Measurements from ENCODE around the gene KLF18. TPM values are rescaled to one million over a fixed set of nuclear protein-coding genes. Genes with fewer than 3 reads are reported as not detected.
"Not testable (repeated sequence)": the region's sequence is repeated elsewhere in the genome, so short reads cannot be mapped to it uniquely, and the experiment has no call there.

Gene KLF18
- not detected for polyA plus RNA-seq (2013, experiment 1 of 2; ENCODE audit: insufficient read length)
- polyA plus RNA-seq (2013, experiment 2 of 2; ENCODE audit: insufficient read length): not detected

DNA sequence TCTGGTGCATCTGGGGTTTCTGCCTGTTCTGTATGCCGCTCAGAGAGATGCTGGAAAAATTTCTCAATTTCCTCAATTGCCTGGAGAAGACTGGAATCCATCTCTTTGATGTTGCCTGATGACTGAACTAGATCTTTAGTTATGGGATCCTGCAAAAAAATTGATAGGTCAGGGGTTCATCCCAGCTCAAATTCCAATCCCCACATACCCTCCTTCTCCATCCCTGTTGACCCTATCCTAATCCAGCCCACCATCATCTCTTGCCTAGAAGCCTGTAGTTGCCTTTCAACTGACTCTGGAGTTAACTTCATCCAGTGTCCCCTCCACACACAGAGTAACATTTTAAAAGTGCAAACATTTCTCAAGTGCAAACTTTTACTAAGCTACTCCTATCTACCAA, at the start of gene KLF18:
Gene KLF18 (minus strand): TSS at position 101 of the 400 bp plus-strand sequence. CDS start 0 bp downstream, at position 101.
- DNase-seq: no peak

- no peak for DNase-seq
Observed at GRCh38 chr1:44174630-44175029, 33.2 kb upstream of the KLF18 start.

DNA sequence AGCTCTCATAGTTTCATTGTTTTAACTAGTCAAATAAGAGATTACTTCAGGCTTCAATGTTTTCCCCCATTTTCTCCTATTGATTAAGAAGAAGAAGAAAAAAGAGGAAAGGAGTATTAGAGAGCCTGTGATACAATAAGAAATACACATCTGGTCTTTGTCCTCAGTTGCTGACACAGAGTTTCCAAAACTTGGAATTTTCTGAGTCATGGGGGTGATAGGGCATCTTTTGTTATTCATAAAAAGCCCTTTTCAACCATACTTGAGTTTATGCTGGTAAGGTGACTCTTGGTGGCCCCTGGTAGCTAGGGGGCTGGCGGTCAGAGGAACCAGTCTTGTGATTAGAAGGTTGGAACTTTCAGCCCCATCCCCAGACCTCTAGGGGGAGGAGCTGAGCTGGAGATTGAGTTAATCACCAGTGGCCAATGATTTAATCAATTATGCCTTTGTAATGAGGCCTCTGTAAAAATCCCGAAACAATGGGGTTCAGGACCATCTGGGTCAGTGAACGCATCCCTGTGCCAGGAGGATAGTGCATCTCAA, 28.9 kb upstream of the KLF18 start:
- DNase-seq: no peak

DNA sequence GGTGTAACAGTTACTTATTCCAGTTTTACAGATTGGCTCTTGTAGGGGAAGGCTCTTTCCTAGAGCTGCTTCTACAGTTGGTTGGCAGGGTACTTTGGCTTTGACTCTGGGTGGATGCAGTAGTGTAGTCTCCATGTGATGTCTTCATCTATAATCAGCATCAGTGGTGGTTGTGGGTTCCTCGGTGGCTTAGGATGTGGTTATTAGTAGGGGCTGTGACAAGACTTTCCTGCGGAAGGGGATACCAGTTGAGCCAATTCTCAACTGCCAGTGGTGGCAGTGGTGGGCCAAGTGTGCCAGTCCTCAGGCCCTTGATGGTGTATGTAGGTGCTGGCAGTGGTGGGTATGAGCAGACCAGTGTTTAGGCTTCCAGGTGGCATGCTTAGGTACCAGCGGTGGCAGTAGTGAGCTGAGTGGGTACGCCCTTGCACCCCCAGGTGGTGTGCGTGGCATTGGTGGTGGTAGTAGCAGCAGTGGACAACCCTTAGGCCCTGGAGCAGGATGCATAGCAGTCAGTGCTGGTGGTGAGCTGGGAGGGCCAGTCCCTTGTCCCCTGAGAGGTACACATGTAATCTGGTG, 27.2 kb upstream of the KLF18 start:
- DNase-seq: no peak

DNA sequence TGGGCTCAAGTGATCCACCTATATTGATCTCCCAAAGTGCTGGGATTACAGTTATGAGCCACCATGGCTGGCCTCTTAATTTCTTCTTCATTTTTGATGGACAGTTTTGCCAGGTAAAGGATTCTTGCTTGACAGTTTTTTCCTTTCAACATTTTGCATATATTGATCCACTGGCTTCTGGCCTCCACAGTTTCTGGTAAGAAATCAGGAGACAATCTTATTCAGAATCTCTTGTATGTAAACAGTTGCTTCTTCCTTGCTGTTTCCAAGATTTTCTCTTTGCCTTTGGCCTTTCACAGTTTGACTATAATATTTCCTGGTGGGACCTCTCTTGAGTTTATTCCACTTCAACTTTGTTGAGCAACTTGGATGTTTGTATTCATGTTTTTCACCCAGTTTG, 20.1 kb upstream of the KLF18 start:
- DNase-seq: no peak

GRCh38 chr1:44158871-44159270, 17.4 kb upstream of the KLF18 start:
- DNase-seq: no peak

GRCh38 chr1:44157903-44158302, 16.5 kb upstream of the KLF18 start:
- no peak for DNase-seq

GRCh38 chr1:44154049-44154448, 12.6 kb upstream of the KLF18 start:
- no peak for DNase-seq

- DNase-seq: no peak
Observed at GRCh38 chr1:44152692-44153091, 11.3 kb upstream of the KLF18 start.

GRCh38 chr1:44151808-44152207, 10.4 kb upstream of the KLF18 start:
- DNase-seq: no peak

DNA sequence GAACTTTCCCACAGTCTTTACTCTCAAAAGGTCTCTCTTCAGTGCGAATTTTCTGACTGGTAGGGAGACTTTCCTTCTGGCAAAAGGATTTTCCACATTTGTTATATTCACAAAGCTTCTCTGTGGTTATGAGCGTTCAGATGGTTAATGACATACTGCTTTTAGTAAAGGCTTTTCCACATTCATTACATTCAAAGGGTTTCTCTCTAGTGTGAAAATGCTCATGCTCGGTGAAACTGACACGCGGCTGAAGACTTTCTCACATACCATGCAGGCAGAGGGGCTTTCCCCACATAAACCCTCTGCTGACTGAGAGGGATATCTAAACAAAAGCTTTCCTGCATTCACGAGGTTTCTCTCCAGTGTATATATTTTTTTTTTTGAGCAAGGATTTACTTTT, 9.9 kb upstream of the KLF18 start:
- no peak for DNase-seq

DNA sequence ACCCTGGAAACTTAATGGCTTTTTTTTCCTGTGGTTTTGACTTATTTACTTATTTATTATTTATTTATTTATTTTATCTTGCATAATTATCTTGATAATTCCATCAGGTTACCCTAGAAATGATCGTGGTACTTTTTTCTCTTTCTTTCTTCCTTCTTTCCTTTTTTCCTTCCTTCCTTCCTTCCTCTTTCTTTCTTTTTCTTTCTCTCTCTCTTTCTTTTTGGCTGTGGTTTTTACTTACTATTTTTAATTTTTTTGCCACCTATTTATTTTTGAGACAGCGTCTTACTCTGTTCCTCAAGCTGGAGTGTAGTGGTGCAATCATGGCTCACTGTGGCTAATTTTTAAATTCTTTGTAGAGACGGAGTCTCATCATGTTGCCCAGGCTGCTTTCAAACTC, 6.2 kb upstream of the KLF18 start:
- no peak for DNase-seq

GRCh38 chr1:44146536-44147361, 5.3 kb upstream of the KLF18 start:
- no peak for DNase-seq

- DNase-seq: no peak
Observed at GRCh38 chr1:44144962-44145756, 3.7 kb upstream of the KLF18 start.

DNA sequence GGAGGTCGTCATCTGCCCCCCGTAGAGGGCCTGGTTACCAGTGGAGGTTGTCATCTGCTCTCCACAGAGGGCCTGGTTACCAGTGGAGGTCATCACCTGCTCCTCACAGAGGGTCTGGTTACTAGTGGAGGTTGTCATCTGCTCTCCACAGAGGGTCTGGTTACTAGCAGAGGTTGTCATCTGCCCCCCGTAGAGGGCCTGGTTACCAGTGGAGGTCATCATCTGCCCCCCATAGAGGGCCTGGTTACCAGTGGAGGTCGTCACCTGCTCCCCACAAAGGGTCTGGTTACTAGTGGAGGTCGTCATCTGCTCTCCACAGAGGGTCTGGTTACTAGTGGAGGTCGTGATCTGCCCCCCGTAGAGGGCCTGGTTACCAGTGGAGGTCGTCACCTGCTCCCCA, 1.9 kb downstream of the KLF18 start:
- not testable (repeated sequence) for DNase-seq

DNA sequence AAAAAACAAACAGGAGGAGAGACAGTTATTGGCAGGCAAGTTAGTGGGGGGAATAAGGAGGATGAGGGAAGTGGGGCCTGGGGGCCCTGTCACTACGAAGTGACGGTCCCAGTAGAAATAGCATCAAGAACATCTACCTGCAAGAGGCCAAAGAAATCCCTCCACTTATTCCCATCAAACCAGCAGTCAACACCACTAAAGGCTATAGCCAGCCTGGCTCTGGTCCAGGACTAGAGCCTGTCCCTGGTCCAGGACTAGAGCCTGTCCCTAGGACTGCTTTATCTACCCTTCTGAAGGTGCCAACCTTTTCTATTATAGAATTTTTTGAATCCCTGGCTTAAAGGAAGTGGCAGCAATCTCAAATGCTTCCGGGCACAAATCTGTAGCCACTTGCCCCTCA, 3.2 kb downstream of the KLF18 start:
- no peak for DNase-seq

GRCh38 chr1:44135886-44136285, 5.5 kb downstream of the KLF18 start:
- no peak for DNase-seq

GRCh38 chr1:44134071-44134920, 7.1 kb downstream of the KLF18 start:
- no peak for DNase-seq

GRCh38 chr1:44131411-44131810, 10.0 kb downstream of the KLF18 start:
- DNase-seq: no peak

GRCh38 chr1:44129616-44130500, 11.6 kb downstream of the KLF18 start:
- no peak for DNase-seq

GRCh38 chr1:44120398-44120949, 21.0 kb downstream of the KLF18 start:
- DNase-seq: no peak
